NCI-H1417 treated with DMSO at 0.1 percent for 48 hours (cell line): Measurements from ENCODE around the gene UBE3D.

Source experiments
- DNase-seq: peaks from one replicate; lab custom pipeline; 2025; lab: John Stamatoyannopoulos, UW

The UBE3D gene, protein sequence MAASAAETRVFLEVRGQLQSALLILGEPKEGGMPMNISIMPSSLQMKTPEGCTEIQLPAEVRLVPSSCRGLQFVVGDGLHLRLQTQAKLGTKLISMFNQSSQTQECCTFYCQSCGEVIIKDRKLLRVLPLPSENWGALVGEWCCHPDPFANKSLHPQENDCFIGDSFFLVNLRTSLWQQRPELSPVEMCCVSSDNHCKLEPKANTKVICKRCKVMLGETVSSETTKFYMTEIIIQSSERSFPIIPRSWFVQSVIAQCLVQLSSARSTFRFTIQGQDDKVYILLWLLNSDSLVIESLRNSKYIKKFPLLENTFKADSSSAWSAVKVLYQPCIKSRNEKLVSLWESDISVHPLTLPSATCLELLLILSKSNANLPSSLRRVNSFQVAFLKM

DNA sequence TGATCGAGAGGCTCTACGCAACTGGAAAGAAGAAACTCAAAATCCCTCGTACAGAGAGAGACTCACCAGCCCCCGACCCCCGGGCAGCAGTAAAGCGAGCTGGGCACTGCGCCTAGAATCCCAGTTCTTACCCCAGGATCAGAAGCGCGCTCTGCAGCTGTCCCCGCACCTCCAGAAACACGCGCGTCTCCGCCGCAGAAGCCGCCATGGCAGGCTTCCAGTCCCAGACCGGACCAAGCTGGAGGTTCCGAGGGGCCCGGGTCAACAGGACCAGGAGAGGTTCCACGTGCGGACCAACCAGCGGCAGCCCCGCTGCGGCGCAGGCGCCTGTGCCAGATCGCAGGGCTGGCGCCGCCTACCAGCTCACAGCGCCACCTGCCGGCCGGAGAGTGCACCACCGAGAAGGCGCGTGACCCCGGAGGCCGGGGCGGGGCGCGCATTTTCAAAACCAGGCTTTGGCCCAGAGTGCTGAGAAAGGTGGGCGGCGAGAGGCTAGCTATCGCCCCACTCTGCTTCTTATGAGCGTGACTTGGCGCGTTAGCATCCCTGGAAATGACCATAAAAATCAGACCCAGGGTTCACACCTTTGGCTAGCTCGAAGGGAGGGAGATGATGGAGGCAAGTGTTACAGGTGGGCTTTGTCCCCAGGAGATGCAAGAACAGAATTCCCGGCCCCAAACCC lies at the start of gene UBE3D:
Gene UBE3D (minus strand): TSS at position 331 of the 682 bp plus-strand sequence. CDS start 123 bp downstream, at position 208.
- DNase-seq, result no peak

DNA sequence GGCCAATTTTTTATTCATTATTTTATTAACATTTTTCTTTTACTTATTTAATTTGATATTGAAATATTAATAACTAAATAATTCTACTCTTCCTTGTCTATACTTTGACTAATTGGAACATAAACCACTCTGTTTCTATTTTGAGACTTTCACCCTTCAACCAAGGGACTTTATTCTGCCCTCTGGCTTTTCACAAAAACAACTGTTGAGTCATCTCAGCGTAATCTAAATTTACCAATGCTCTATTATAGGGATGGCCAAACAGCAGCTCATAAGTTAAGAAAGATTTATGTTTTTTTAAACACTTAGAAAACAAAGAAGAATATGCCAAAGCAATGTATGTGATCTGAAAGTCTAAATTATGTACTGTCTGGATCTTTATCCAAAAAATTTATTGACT lies 48.5 kb upstream of the UBE3D start:
- DNase-seq, result no peak

DNA sequence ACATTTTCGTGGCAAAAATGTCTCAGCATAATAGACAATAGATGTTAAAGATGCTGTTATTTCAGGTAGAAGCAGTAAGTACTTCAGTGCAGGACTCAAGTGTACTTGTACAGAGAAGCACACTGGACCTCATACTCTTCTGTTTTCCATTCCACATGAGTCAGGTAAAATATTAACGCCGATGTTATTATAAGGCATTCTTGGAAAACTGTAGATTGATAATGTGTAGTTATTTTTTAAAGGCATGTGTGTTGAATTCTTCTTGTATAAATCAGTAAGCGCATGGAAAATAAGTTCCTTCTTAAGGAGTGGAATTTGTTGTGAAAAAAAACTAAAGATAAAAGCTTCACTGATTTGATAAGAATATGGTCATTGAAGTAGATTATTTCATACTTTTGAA lies 47.6 kb upstream of the UBE3D start:
- DNase-seq, result no peak

DNA sequence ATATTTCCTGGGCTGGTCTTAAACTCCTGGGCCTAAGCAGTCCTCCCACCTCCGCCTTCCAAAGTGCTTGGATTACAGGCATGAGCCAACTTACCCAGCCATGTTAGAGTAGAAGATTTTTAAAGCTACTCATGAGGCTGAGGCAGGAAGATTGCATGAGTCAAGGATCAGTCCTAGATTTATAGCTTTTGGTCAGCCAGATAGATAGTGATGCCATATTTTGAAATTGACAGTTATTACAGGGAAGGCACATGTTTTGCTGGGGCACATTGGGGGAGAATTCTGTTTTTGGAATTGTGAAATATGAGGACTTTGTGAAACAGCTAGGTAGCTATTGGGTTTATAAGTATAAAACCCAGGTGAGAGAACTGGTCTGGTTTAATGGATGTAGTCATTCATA lies 42.7 kb upstream of the UBE3D start:
- DNase-seq, result no peak

DNA sequence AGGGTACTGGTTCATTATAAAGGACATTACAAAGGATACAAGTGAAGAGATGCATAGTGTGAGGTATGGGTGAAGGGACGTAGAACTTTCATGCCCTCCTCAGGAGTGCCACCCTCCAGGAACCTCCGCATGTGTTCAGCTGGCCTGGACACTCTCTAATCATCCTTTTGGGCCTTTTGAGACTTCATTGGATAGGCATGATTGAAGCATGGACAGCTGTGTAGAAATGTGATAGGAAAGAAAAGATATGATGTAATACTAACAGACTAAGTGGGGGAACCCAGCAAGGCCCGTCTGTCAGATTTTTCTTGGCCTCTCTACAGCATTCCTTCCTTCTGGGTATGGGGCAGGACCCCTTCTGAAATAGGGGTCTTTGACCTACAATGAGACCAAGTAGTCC lies 32.9 kb upstream of the UBE3D start:
- DNase-seq, result no peak

DNA sequence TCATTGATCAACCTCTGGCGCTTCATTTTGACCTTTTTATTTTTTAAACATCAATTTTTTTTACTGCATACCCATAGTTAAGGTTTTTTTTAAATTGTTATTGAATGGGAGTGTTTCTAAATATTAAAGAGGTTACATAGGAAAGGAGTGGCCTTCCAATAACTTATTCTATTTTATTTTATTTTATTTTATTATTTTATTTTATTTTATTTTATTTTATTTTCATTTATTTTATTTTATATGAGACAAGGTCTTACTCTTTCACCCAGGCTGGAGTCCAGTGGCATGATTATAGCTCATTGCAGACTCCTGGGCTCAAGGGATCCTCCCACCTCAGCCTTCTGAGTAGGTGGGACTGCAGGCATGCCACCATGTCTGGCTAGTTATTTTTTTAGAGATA lies 32.0 kb upstream of the UBE3D start:
- no peak for DNase-seq

DNA sequence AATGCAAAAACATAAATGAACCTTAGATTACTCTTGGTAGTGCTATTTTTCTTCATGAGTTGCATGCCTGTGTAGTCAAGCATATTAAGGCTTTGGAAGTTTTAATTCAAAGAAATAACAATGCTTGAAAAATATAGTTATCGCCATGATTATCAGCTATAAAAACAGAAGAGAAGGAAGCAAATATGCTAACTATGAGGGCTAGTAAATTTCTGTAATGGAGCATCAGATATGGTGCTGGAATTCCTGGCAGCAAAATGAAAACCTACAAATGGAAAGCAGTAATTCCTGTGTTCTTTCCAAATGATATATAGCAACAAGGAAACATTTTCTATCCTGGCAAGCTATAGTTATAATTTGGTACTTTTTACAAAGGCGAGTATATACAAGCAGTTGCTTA lies 31.6 kb upstream of the UBE3D start:
- DNase-seq, result no peak

DNA sequence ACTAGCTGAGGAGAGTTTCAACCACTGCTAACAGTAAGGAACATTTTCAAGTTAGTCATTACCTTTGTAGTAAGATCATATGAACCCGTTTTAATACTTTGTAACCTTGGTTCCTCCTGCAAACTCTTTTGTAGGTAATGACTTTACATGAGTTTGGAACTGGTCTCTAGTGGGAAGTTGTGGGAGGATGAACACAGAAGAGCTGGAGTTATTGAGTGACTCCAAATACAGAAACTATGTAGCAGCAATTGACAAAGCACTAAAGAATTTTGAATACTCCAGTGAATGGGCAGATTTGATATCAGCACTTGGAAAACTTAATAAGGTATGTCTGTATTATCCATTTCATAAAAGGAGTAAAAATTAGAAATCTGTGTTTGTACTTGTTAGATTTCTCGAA lies 31.1 kb upstream of the UBE3D start:
- no peak for DNase-seq

DNA sequence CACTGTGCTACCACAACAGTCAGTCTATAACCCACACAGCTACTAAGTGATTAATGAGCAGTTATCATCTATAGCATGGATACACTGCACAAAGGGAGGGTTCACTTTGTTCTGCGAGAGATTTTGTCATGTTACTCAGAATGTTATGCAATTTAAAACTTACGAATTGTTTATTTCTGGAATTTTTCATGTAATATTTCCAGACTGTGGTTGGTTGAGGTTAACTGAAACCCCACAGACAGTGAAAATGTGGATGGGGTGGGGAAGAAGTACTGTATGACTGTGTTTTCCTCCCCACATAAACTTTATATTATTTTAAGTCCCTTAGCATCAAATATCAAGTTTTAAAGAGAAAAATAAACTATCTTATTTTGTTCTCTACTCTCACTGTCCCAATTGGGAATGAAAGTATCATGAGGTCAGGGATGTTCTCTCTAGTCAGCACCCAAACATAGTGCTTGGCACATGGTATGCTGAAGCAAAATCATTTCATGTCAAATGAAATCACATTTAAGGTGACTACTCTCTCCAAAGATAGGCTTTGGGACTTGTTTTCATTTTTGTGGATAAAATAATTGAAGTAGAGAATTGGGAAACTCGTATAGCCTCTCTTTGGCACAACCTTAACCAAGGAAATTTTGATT lies 27.2 kb upstream of the UBE3D start:
- no peak for DNase-seq

DNA sequence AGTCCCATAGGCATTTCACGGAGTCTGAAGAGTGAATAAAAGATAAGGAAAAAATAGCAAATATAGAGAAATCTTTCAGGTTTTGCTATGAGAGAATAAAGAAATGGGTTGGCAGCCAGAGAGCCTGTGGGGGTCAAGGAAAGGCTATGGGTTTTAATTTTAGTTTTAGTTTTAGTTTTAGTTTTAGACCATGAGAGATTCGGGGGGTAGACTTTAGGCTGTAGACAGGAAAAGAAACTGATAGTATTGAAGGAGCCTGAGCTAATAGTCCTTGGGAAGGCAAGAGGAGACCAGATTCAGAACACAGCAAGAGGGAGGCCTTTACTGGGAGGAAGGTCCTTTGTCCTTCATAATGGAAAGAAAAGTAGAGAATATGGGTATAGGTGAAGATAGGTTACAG lies 21.1 kb upstream of the UBE3D start:
- no peak for DNase-seq

DNA sequence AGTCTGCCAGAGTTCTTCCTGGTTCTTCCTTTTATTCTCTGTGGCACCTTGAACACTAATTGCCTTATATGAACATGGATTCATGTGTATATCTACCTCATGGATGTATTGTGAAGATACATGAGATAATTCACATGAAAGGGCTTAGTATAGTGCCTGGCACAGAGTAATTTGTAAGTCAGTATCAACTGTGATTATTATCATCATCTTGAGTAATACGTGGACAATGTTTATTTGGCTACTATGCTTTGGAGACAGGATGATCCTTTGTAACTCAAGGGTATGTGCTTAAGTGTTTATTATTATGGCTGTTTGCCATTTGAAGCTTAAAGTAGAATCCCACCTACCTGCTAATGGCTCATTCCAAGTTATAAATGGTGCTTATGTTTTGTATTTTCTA lies 17.8 kb upstream of the UBE3D start:
- DNase-seq, result no peak

DNA sequence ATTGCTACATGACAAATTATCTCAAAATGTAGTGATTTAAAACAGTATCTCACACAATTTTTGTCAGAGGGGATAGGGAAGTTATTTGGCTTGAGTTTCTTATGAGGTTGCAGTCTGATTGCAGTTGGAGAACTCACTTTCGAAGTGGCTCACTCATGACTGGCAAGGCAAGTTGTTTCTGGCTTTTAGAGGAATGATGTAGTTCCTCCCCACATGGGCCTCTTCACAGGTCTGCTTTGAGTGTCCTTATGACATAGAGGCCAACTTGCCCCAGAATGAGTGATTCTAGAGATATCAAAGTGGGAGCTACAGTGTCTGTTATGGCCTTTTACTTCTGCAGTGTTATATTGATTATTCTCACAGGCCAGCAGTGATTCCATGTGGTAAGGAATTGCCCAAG lies 8.0 kb upstream of the UBE3D start:
- DNase-seq, result no peak

DNA sequence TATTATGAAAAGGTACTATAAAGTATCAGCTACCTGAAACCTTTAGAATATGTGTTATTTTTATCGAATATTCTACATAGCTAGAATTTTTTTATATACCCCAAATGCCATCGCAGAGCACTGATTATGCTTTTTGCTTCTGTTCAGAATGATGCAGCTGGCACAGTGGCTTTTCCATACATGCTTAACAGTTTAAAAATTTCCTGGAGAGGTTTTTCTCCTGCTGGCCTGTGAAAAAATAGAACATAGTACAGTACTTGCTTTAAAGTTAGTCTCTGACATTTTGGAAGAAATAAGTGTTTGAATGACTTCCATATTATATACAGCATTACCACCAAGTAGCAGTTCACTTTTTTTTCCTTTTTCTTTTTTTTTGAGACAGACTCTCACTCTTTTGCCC lies 7.1 kb upstream of the UBE3D start:
- DNase-seq, result no peak

DNA sequence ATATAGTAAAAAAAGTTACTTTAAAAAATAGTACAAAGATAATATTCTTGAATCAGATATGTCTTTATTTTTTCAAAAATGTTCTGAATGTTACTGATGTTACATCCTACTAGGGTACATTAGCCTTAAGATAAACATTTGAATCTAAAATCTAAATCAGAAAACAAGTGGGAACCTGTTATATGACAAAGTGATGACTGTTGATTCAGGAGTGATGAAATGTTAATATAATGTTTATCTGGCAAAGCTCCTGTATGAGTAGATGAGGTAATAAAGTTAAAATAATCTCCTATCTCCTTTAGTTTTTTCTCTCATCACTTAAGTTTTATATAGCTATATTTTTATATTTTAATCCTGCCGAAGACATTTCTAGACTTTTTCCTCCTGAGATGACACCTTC lies 6.1 kb upstream of the UBE3D start:
- no peak for DNase-seq

DNA sequence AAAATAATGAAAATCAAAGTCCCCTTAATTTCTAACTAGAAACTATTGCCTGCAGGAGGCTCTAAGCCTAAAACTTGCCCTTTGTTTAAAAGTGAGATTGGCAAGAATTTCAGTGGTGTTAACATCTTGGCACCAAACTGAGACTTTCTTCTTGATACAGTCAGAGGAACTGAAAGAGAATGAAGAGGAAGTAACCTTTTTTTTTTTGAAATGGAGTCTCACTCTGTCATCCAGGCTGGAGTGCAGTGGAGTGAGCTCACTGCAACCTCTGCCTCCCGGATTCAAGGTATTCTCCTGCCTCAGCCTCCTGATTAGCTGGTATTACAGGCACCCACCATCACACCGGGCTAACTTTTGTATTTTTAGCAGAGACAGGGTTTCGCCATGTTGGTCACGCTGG lies 5.4 kb upstream of the UBE3D start:
- DNase-seq, result no peak

DNA sequence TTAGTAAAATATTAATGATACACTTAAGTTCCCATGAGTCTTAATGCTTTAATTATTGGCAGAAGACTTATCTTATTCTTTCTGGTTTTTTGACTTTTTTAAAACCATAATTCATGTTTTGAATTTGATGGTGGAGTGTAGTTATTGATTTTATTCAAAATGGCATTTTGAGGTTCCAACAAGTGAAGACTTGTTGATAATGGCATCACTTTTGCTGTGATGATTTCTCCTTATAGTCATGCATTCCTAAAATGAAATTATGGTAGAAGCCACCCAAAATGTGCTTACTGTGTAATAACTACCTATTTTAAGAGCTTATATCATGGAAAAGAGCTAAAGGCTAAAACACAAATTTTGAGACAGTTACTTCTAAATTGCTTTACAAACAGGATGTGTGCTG lies 4.0 kb upstream of the UBE3D start:
- DNase-seq, result no peak

DNA sequence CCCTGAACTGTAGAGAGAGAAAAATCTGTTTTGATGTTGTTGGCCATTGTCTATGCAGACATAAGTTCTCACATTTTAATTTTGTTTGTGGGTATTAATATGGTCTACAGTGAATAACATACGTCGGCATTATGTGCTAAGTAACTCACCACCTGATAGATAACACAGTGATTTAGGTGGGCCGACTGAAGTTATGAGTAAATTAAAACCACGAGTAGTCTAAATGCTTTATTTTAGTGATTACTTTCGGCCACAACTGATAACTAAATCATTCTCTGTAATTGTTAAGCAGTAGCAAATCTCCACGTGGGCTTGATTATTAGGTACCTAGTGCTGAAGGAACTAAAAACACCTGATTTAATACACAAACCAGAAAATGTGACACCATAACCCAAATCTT lies 3.0 kb upstream of the UBE3D start:
- no peak for DNase-seq

DNA sequence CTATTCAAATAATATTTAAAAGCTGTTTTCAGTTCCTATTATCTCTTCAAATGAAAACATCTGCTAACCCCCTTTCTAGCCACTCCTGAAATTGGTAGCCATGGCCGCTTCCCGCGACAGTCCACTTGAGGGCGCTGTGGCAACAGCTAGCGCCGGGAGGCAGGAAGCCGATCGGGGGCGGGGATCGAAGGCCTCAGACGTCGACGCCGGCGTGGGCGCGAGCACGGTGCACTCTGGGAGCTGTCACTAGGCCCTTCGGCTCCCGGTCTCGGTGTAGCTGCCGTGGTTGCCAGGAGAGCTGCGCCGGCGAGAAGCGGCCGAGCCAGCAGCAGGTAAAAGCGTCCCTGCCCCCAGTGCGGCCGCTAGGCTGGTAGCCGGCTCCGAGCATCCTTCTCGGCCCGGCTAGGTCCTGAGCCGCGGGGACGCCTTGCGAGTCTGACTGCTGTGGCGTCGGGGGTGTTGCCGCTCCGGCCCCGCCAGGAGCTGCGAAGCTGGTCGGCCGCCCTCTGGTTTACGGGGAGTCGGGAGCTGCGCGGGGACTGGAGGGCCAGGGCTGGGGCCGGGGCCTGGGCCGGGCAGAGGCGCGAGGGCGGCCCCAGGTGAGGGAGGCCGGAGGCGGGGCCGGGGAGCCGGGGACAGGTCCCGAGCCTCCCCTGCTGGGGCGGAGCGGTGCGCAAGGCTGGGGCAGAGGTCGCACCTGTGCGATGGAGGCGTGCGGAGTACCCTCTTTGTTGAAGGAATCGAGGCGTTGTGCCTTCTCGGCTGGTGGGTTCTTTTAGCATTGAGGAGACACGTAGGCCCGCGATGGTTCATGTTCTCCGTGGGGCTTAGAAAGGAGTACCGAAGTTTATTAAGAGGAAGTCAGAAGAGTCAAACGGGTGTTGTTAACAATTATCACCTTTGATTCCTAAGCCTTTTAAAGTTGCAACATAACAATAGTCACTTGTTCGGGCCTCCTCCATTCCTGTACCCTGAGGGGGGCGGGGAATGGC lies 2.1 kb upstream of the UBE3D start, which contains the start of gene DOP1A:
Gene DOP1A (plus strand): TSS at position 224 of the 992 bp plus-strand sequence. CDS start 29,307 bp downstream, outside the sequence.
- peak; percentile 72 for DNase-seq

DNA sequence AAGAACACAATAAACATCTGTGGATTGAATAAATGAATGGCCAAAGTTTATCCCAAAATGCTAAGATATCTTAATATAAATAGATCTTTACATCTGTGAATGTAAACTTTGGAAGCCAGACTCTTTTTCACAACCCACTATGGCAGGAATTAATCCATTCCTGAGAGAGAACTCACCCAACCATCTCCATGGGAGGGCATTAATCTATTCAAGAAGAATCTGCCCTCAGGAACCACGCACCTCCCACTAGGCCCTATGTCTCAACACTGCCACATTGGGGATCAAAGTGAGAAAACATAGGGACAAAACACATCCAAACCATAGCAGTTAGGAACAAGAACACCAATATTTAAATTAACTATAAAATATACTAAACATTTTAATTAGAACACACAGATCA lies 3.4 kb downstream of the UBE3D start:
- no peak for DNase-seq

DNA sequence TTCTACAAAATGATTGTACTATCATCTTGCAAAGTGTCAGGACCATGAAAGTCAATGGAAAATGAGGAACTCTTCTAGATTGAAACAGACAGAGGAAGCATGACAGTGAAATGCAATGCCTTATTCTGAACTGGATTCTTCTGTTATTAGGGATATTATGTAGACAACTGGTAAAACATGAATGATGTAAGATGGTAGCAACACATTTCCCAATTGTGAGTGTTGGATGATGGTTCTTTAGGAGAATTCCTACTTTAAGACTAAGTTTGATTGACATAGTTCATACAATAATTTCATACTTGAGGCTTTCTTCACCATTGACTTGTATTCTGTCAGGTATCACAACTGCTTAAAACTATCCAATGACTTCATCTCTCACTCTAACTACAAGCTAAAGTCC lies 4.5 kb downstream of the UBE3D start:
- DNase-seq, result no peak

DNA sequence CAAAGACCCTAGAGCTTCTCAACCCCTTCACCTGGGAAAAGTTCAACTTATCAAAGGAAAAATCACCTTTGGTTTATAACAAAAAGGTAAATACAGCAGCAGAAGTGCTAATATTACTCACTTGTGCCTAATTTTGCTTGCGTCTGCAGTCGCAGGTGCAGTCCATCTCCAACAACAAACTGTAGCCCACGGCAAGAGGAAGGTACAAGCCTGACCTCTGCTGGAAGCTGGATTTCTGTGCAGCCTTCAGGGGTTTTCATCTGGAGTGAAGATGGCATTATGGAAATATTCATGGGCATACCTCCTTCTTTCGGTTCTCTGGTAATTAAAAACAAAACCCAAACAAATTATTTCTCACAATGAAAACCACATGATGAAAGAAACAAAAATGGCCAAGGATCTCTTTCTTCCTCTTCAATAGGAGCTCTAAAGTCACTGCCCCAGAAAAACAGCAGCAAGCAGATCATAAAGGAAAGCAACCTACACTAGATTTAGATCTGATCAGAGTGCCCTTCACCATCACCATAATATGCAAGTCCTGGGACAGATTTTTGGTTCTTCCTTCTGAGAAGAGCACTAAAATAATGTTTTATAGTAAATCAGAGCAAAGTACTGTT lies 7.8 kb downstream of the UBE3D start:
- DNase-seq, result no peak
